ENCODE results near the gene PWWP2B. TPM values are rescaled to one million over a fixed set of nuclear protein-coding genes. Genes with fewer than 3 reads are reported as not detected.

Gene PWWP2B
- total and polyA plus RNA-seq, 2 of the 8 experiments (the other 6 are each of a cell fraction or from before 2014, with no cell fraction given), result 5.3 to 10.8 TPM

GRCh38 chr10:132403511-132404168, 6.6 kb downstream of the PWWP2B start:
- no peak for TF ChIP-seq CTBP2 (IDR thresholded peaks at IDR 0.05; ENCODE audit: borderline replicate concordance, insufficient read depth, insufficient read length, low read length)
- TF ChIP-seq GTF2F1 (IDR thresholded peaks at IDR 0.05; ENCODE audit: borderline replicate concordance, low read depth, low read length), result no peak
- TF ChIP-seq JUND (IDR thresholded peaks at IDR 0.05; ENCODE audit: low read length), result no peak
- 87% methylated on average over 24 of the region's 25 CpGs; no CpG with 5 or more reads in 1 of the 2 experiments for WGBS, 2 experiments (ENCODE audit: extremely low coverage in 1 of 2, insufficient coverage in 1 of 2, insufficient read length in 1 of 2, insufficient replicate concordance in 2 of 2, low coverage in 1 of 2, low lambda C conversion rate in 2 of 2, missing lambda C conversion rate in 1 of 2)

More at GRCh38 chr10:132403511-132404168, 6.6 kb downstream of the PWWP2B start:
- H2BK20ac ChIP-seq (ENCODE audit: low read length), result no peak overlapping the region; the same call in 1 of the 2 replicates
- no peak overlapping the region for H4K5ac ChIP-seq (ENCODE audit: insufficient read length, low read depth, low read length)
- H4K8ac ChIP-seq (ENCODE audit: extremely low read depth, insufficient read depth, low read length), result no peak overlapping the region; the same call in 1 of the 2 replicates
- no peaks in the 10 kb centered on the region for H3K27me3 ChIP-seq (replicated peaks in 1 of 4; ENCODE audit: control insufficient read depth in 3 of 4, extremely low read depth in 1 of 4, insufficient read depth in 3 of 4, low read length in 3 of 4)
- H3K9ac ChIP-seq (replicated peaks in 1 of 4; ENCODE audit: extremely low read depth in 1 of 4, low read depth in 3 of 4, low read length in 3 of 4), result no peak overlapping the region
- no peaks in the 10 kb centered on the region for H3K23me2 ChIP-seq (ENCODE audit: low read depth, low read length)
- DNase-seq (ENCODE audit: low read depth in 1 of 2, low spot score in 2 of 2) (no peak), FAIRE-seq (no peak)
- H3K4me1 ChIP-seq (replicated peaks in 1 of 4; ENCODE audit: control insufficient read depth in 3 of 4, insufficient read depth in 4 of 4, low read length in 3 of 4), result peaks cover 0 to 38% (median 20%) of the 10 kb centered on the region in 4 experiments; a peak in 6 of 7 replicates
- no peak overlapping the region for H3K4me2 ChIP-seq (ENCODE audit: insufficient read depth in 1 of 2, low read depth in 2 of 2, low read length in 2 of 2)
- no peak overlapping the region for H3K56ac ChIP-seq (replicated peaks; ENCODE audit: insufficient read length, low read depth, low read length)
- peak overlapping the region; percentile 75; the same call in 1 of the 2 replicates for H2BK5ac ChIP-seq (ENCODE audit: low read depth, low read length)
- CTCF ChIA-PET (ENCODE audit: partially characterized antibody), result interaction anchor here (0.9 to 3.2 kb wide), 7 partner anchors 10 to 62 kb away, joined by 3 to 28 read pairs (median 5); no protein-coding TSS in a partner anchor
- peak overlapping the region; percentile 24; the same call in 1 of the 2 replicates for H3K18ac ChIP-seq (ENCODE audit: extremely low read depth, low read length)
- H2BK120ac ChIP-seq (replicated peaks; ENCODE audit: low read depth, low read length), result no peak overlapping the region
- H2BK12ac ChIP-seq (ENCODE audit: low read depth, low read length), result peak overlapping the region; percentile 60; the same call in 1 of the 2 replicates
- peaks cover 0 to 3% of the 10 kb centered on the region in 2 experiments for H4K20me1 ChIP-seq (replicated peaks in 1 of 2; ENCODE audit: control insufficient read depth in 1 of 2, insufficient read depth in 2 of 2, low read length in 2 of 2)
- no peak overlapping the region for H2BK15ac ChIP-seq (ENCODE audit: low read length)
- no peak overlapping the region for H2AFZ ChIP-seq (ENCODE audit: low read length)
- no peak overlapping the region for H2AK5ac ChIP-seq (ENCODE audit: low read depth, low read length)
- no peak overlapping the region for H3K23ac ChIP-seq (ENCODE audit: insufficient read length)
- H3K14ac ChIP-seq (ENCODE audit: insufficient read length), result no peak overlapping the region
- no peaks in the 10 kb centered on the region for H3K79me2 ChIP-seq (ENCODE audit: control insufficient read depth in 1 of 2, insufficient read depth in 2 of 2, low read length in 2 of 2)
- H3K36me3 ChIP-seq (ENCODE audit: control insufficient read depth in 2 of 4, insufficient read depth in 4 of 4, low read length in 3 of 4), result peaks cover 0 to 8% (median 2%) of the 10 kb centered on the region in 4 experiments; a peak in 3 of 8 replicates
- H3K27ac ChIP-seq (ENCODE audit: low read depth, low read length), result no peak overlapping the region
- H3K4me3 ChIP-seq (ENCODE audit: extremely low read depth in 1 of 4, insufficient read depth in 2 of 4, low read depth in 3 of 4, low read length in 4 of 4), result no peak overlapping the region
- H3K79me1 ChIP-seq (ENCODE audit: low read depth, low read length), result no peaks in the 10 kb centered on the region; the same call in 1 of the 2 replicates
- H3K9me3 ChIP-seq (ENCODE audit: insufficient read depth in 2 of 2, low read depth in 1 of 2, low read length in 1 of 2), result no peaks in the 10 kb centered on the region
- H4K91ac ChIP-seq (replicated peaks; ENCODE audit: insufficient read length, low read length), result peak overlapping the region; percentile 3
- POLR2A ChIA-PET (ENCODE audit: partially characterized antibody), result interaction anchor here (0.7 to 2.0 kb wide), 8 partner anchors 9 to 424 kb away, joined by 3 to 8 read pairs (median 4); no protein-coding TSS in a partner anchor
- no peak overlapping the region for H3K4ac ChIP-seq (replicated peaks; ENCODE audit: insufficient read length, low read depth, low read length)

Measured in H1 (cell line).